HEK293 (cell line): Measurements from ENCODE around the gene IPO5.

ENCODE experiments used
- GFI1B ChIP-seq: fragments of 450-650 bp; formaldehyde crosslinking; IDR thresholded peaks from 2 replicates; pipeline ENCODE4 v1.5.1; 2016; ENCODE audit warnings: missing biosample characterization, missing genetic modification characterization
- GLI4 ChIP-seq: fragments of 450-650 bp; formaldehyde crosslinking; IDR thresholded peaks from 2 replicates; pipeline ENCODE4 v1.5.1; 2016; ENCODE audit warnings: missing biosample characterization, missing genetic modification characterization
- GLIS1 ChIP-seq: fragments of 450-650 bp; formaldehyde crosslinking; IDR thresholded peaks from 2 replicates; pipeline ENCODE4 v1.5.1; 2016; ENCODE audit warnings: missing biosample characterization, missing genetic modification characterization
- HOXD13 ChIP-seq: sonication (generic); formaldehyde crosslinking; IDR thresholded peaks from 2 replicates; pipeline ENCODE4 v1.8.0; 2022; ENCODE audit warnings: missing genetic modification reagents, borderline replicate concordance
- KLF10 ChIP-seq: fragments of 450-650 bp; IDR thresholded peaks from 2 replicates; pipeline ENCODE4 v1.5.1; 2018; ENCODE audit warnings: missing biosample characterization, mild to moderate bottlenecking, missing genetic modification characterization
- KLF16 ChIP-seq: fragments of 450-650 bp; formaldehyde crosslinking; IDR thresholded peaks from 2 replicates; pipeline ENCODE4 v1.5.1; 2017; ENCODE audit warnings: missing biosample characterization, missing genetic modification characterization
- SALL2 ChIP-seq: fragments of 450-650 bp; formaldehyde crosslinking; IDR thresholded peaks from 2 replicates; pipeline ENCODE4 v1.5.0; 2017; ENCODE audit warnings: missing biosample characterization, mild to moderate bottlenecking, missing genetic modification characterization, borderline replicate concordance
- SCRT1 ChIP-seq: fragments of 450-650 bp; formaldehyde crosslinking; IDR thresholded peaks from 2 replicates; pipeline ENCODE4 v1.5.1; 2016; ENCODE audit warnings: missing biosample characterization, missing genetic modification characterization, borderline replicate concordance
- SP2 ChIP-seq: fragments of 450-650 bp; formaldehyde crosslinking; IDR thresholded peaks from 2 replicates; pipeline ENCODE4 v1.5.1; 2016; ENCODE audit warnings: missing biosample characterization, missing genetic modification characterization
- SP3 ChIP-seq: fragments of 450-650 bp; formaldehyde crosslinking; IDR thresholded peaks from 2 replicates; pipeline ENCODE4 v1.5.1; 2016; ENCODE audit warnings: missing biosample characterization, missing genetic modification characterization
- SP7 ChIP-seq: fragments of 450-650 bp; formaldehyde crosslinking; IDR thresholded peaks from 2 replicates; pipeline ENCODE4 v1.5.1; 2016; ENCODE audit warnings: missing biosample characterization, missing genetic modification characterization
- WT1 ChIP-seq: fragments of 450-650 bp; formaldehyde crosslinking; IDR thresholded peaks from 2 replicates; pipeline ENCODE4 v1.5.1; 2016; ENCODE audit warnings: missing biosample characterization, missing genetic modification characterization
- YY2 ChIP-seq: fragments of 450-650 bp; formaldehyde crosslinking; IDR thresholded peaks from 2 replicates; pipeline ENCODE4 v1.5.1; 2016; ENCODE audit warnings: missing biosample characterization, missing genetic modification characterization
- ZBTB1 ChIP-seq: fragments of 450-650 bp; formaldehyde crosslinking; IDR thresholded peaks from 2 replicates; pipeline ENCODE4 v1.5.1; 2016; ENCODE audit warnings: missing biosample characterization, missing genetic modification characterization
- ZBTB48 ChIP-seq: fragments of 450-650 bp; formaldehyde crosslinking; IDR thresholded peaks from 2 replicates; pipeline ENCODE4 v1.5.1; 2016; ENCODE audit warnings: missing biosample characterization, missing genetic modification characterization
- ZBTB7A ChIP-seq: fragments of 450-650 bp; formaldehyde crosslinking; IDR thresholded peaks from 2 replicates; pipeline ENCODE4 v1.5.1; 2016; ENCODE audit warnings: low read depth, missing biosample characterization, missing genetic modification characterization
- ZBTB8A ChIP-seq: fragments of 450-650 bp; formaldehyde crosslinking; IDR thresholded peaks from 2 replicates; pipeline ENCODE4 v1.5.1; 2016; ENCODE audit warnings: missing biosample characterization, missing genetic modification characterization
- ZFP69B ChIP-seq: fragments of 450-650 bp; formaldehyde crosslinking; IDR thresholded peaks from 2 replicates; pipeline ENCODE4 v1.5.1; 2016; ENCODE audit warnings: missing biosample characterization, missing genetic modification characterization
- ZIC2 ChIP-seq: fragments of 450-650 bp; formaldehyde crosslinking; IDR thresholded peaks from 2 replicates; pipeline ENCODE4 v1.5.1; 2016; ENCODE audit warnings: missing biosample characterization, missing genetic modification characterization
- ZNF114 ChIP-seq: fragments of 450-650 bp; formaldehyde crosslinking; IDR thresholded peaks from 2 replicates; pipeline ENCODE4 v1.5.0; 2017; ENCODE audit warnings: missing biosample characterization, missing genetic modification characterization
- ZNF169 ChIP-seq: fragments of 450-650 bp; formaldehyde crosslinking; IDR thresholded peaks from 2 replicates; pipeline ENCODE4 v1.5.1; 2016; ENCODE audit warnings: missing biosample characterization, missing genetic modification characterization
- ZNF174 ChIP-seq: fragments of 450-650 bp; formaldehyde crosslinking; IDR thresholded peaks from 2 replicates; pipeline ENCODE4 v1.5.0; 2017; ENCODE audit warnings: missing biosample characterization, mild to moderate bottlenecking, missing genetic modification characterization
- ZNF184 ChIP-seq: fragments of 450-650 bp; IDR thresholded peaks from 2 replicates; pipeline ENCODE4 v1.5.1; 2018; ENCODE audit warnings: missing biosample characterization, mild to moderate bottlenecking, missing genetic modification characterization
- ZNF335 ChIP-seq: fragments of 450-650 bp; formaldehyde crosslinking; conservative IDR thresholded peaks from 2 replicates; pipeline ENCODE4 v1.5.1; 2016; ENCODE audit warnings: missing biosample characterization, missing genetic modification characterization
- ZNF341 ChIP-seq: fragments of 450-650 bp; formaldehyde crosslinking; IDR thresholded peaks from 2 replicates; pipeline ENCODE4; 2016; ENCODE audit warnings: low read depth, missing biosample characterization, missing genetic modification characterization
- ZNF473 ChIP-seq: fragments of 450-650 bp; formaldehyde crosslinking; IDR thresholded peaks from 2 replicates; pipeline ENCODE4 v1.5.1; 2017; ENCODE audit warnings: missing biosample characterization, missing genetic modification characterization
- ZNF501 ChIP-seq: fragments of 450-650 bp; formaldehyde crosslinking; IDR thresholded peaks from 2 replicates; pipeline ENCODE4 v1.5.1; 2016; ENCODE audit warnings: missing biosample characterization, missing genetic modification characterization
- ZNF518A ChIP-seq: fragments of 450-650 bp; formaldehyde crosslinking; conservative IDR thresholded peaks from 2 replicates; pipeline ENCODE4 v1.5.1; 2016; ENCODE audit warnings: low read depth, missing biosample characterization, missing genetic modification characterization
- ZNF571 ChIP-seq: fragments of 450-650 bp; formaldehyde crosslinking; IDR thresholded peaks from 2 replicates; pipeline ENCODE4 v1.5.0; 2017; ENCODE audit warnings: missing biosample characterization, missing genetic modification characterization
- ZNF629 ChIP-seq: fragments of 450-650 bp; formaldehyde crosslinking; IDR thresholded peaks from 2 replicates; pipeline ENCODE4 v1.5.1; 2017; ENCODE audit warnings: missing biosample characterization, missing genetic modification characterization
- ZNF660 ChIP-seq: fragments of 450-650 bp; IDR thresholded peaks from 2 replicates; pipeline ENCODE4 v1.5.1; 2018; ENCODE audit warnings: missing biosample characterization, mild to moderate bottlenecking, missing genetic modification characterization
- ZNF664 ChIP-seq: fragments of 450-650 bp; formaldehyde crosslinking; IDR thresholded peaks from 2 replicates; pipeline ENCODE4 v1.5.1; 2016; ENCODE audit warnings: missing biosample characterization, missing genetic modification characterization
- ZNF701 ChIP-seq: fragments of 450-650 bp; formaldehyde crosslinking; IDR thresholded peaks from 2 replicates; pipeline ENCODE4 v1.5.1; 2016; ENCODE audit warnings: missing biosample characterization, missing genetic modification characterization
- ZNF707 ChIP-seq: fragments of 450-650 bp; formaldehyde crosslinking; IDR thresholded peaks from 2 replicates; pipeline ENCODE4 v1.5.1; 2016; ENCODE audit warnings: missing biosample characterization, missing genetic modification characterization
- ZNF791 ChIP-seq: fragments of 450-650 bp; formaldehyde crosslinking; IDR thresholded peaks from 2 replicates; pipeline ENCODE4 v1.5.1; 2016; ENCODE audit warnings: missing biosample characterization, missing genetic modification characterization
- ZNF830 ChIP-seq: fragments of 450-650 bp; IDR thresholded peaks from 2 replicates; pipeline ENCODE4 v1.5.0; 2018; ENCODE audit warnings: missing biosample characterization, missing genetic modification characterization, low read depth, mild to moderate bottlenecking, moderate library complexity
- ZSCAN30 ChIP-seq: fragments of 450-650 bp; IDR thresholded peaks from 2 replicates; pipeline ENCODE4 v1.5.1; 2018; ENCODE audit warnings: missing biosample characterization, mild to moderate bottlenecking, missing genetic modification characterization, moderate library complexity
- ZSCAN5A ChIP-seq: fragments of 450-650 bp; formaldehyde crosslinking; IDR thresholded peaks from 2 replicates; pipeline ENCODE4 v1.5.1; 2016; ENCODE audit warnings: missing biosample characterization, missing genetic modification characterization

IPO5 gene

GRCh38 chr13:97975848-97976609, 22.6 kb downstream of the IPO5 start (continued):
- TF ChIP-seq ZNF184 (tag by site-specific recombination) (peak; percentile 36; the same call in 1 of the 2 replicates), ZFP69B (peak; percentile 27; the same call in 1 of the 2 replicates), GLI4 (tag by site-specific recombination) (no peak), ZNF169 (tag by site-specific recombination) (no peak), ZNF473 (tag by site-specific recombination) (no peak), ZNF174 (tag by site-specific recombination) (no peak), ZNF341 (tag by site-specific recombination) (peak; percentile 88), HOXD13 (CRISPR knock-in tag) (no peak), ZIC2 (tag by site-specific recombination) (peak; percentile 89), SP2 (tag by site-specific recombination) (peak; percentile 91), KLF10 (tag by site-specific recombination) (peak; percentile 92), GFI1B (0 out of 2 replicates have a peak, but pooled peaks have one; percentile 5), ZNF791 (no peak), GLIS1 (tag by site-specific recombination) (peak; percentile 70), YY2 (tag by site-specific recombination) (no peak), SP7 (tag by site-specific recombination) (peak; percentile 59; the same call in 1 of the 2 replicates), ZNF114 (no peak), ZNF518A (no peak), ZNF335 (tag by site-specific recombination) (peak; percentile 82; the same call in 1 of the 2 replicates), ZSCAN5A (tag by site-specific recombination) (no peak), ZNF571 (tag by site-specific recombination) (no peak), ZSCAN30 (tag by site-specific recombination) (peak; percentile 98), ZNF707 (tag by site-specific recombination) (no peak), ZNF830 (no peak), KLF16 (tag by site-specific recombination) (no peak), ZNF501 (tag by site-specific recombination) (peak; percentile 36; the same call in 1 of the 2 replicates), SALL2 (no peak), SP3 (tag by site-specific recombination) (peak; percentile 74), ZNF701 (tag by site-specific recombination) (no peak), SCRT1 (tag by site-specific recombination) (no peak), ZNF629 (tag by site-specific recombination) (peak; percentile 54; the same call in 1 of the 2 replicates), ZBTB1 (no peak), ZNF660 (peak; percentile 61), ZNF664 (no peak), ZBTB48 (tag by site-specific recombination) (peak; percentile 98), ZBTB7A (tag by site-specific recombination) (no peak), ZBTB8A (tag by site-specific recombination) (peak; percentile 76), WT1 (tag by site-specific recombination) (0 out of 2 replicates have a peak, but pooled peaks have one; percentile 47)
